Upper lobe of left lung (tissue), 6 donors: ENCODE data around the gene CEP295NL. TPM values are rescaled to one million over a fixed set of nuclear protein-coding genes. Genes with fewer than 3 reads are reported as not detected.
"Not testable (repeated sequence)": the region's sequence is repeated elsewhere in the genome, so short reads cannot be mapped to it uniquely, and the experiment has no call there.

Experiments used
- ATAC-seq, 2 donors: fragments of 200-7000 bp; cut with Tn5 transposase; one replicate each; pipeline ENCODE4 v1.9.1; 2022; ENCODE audit warnings: mild to moderate bottlenecking in 2 of 2, moderate library complexity in 2 of 2; ENCODE audit not compliant: low FRiP score in 2 of 2
- DNase-seq, 2 donors: peaks; one replicate each; pipeline ENCODE4 v3.0.0-alpha.2; 2019 to 2020
- H3K27ac ChIP-seq, 4 donors: fragments of 200-600 bp; sonication (generic); one replicate each; pipeline ENCODE4 v1.5.1; 2016 to 2019
- H3K27me3 ChIP-seq, 4 donors: fragments of 200-600 bp; sonication (generic); one replicate each; pipeline ENCODE4 v1.5.1; 2017 to 2019
- H3K36me3 ChIP-seq, 4 donors: fragments of 200-600 bp; sonication (generic); one replicate each; pipeline ENCODE4 v1.5.1; 2016 to 2019
- H3K4me1 ChIP-seq, 4 donors: fragments of 200-600 bp; sonication (generic); one replicate each; pipeline ENCODE4 v1.5.1; 2018 to 2019
- H3K4me3 ChIP-seq, 4 donors: fragments of 200-600 bp; sonication (generic); one replicate each; pipeline ENCODE4 v1.5.1; 2017 to 2019; ENCODE audit warnings: mild to moderate bottlenecking in 2 of 4, moderate library complexity in 1 of 4
- H3K9me3 ChIP-seq, 4 donors: fragments of 200-600 bp; sonication (generic); one replicate each; pipeline ENCODE4 v1.5.1; 2018 to 2019
- EP300 ChIP-seq, 4 donors: sonication (generic); formaldehyde crosslinking; IDR thresholded peaks; one replicate each; pipeline ENCODE4 v1.5.1; 2017; ENCODE audit warnings: antibody characterized with exemption in 4 of 4, control low read depth in 2 of 4
- POLR2A ChIP-seq, 4 donors: fragments of 450-650 bp; IDR thresholded peaks; one replicate each; pipeline ENCODE4 v1.5.1; 2016 to 2017; ENCODE audit warnings: antibody characterized with exemption in 4 of 4, mild to moderate bottlenecking in 2 of 4
- POLR2AphosphoS5 ChIP-seq, 2 donors: sonication (generic); formaldehyde crosslinking; IDR thresholded peaks; one replicate each; pipeline ENCODE4 v1.5.1; 2017; ENCODE audit warnings: antibody characterized with exemption in 2 of 2
- WGBS, 2 donors: methylation state at CpG; one replicate each; pipeline ENCODE4 v1.1.5; 2017 to 2018; 5-methylcytosine and 5-hydroxymethylcytosine counted together
- total RNA-seq, 6 donors: library from RNA; depleted of rRNA in 4 of 6; stranded (reverse); fragments of >200 nt in 4 of 6; gene quantifications; one replicate each; pipeline versions ENCODE4 v1.1.0 to v1.2.1, GENCODE V29; 2016 to 2021
- TF ChIP-seq, protein P1 (sequence below), 6 experiments: fragments of 450-650 bp in 4 of 6; fragments of 200-600 bp in 2 of 6; sonication (generic) in 2 of 6; IDR thresholded peaks; one replicate each; pipeline ENCODE4 v1.5.1; 2016 to 2019; ENCODE audit warnings: antibody characterized with exemption in 6 of 6
- donor health status: DM: no; HTN: no; CAD: no; lungs with moderate emphysema.
- donor health status: DM: no; HTN: yes; CAD: no; lungs with severe emphysema.

The CEP295NL gene
- total RNA-seq, 6 donors from 2014 or later = 2.6 to 61.8 (median 4.2) TPM

DNA sequence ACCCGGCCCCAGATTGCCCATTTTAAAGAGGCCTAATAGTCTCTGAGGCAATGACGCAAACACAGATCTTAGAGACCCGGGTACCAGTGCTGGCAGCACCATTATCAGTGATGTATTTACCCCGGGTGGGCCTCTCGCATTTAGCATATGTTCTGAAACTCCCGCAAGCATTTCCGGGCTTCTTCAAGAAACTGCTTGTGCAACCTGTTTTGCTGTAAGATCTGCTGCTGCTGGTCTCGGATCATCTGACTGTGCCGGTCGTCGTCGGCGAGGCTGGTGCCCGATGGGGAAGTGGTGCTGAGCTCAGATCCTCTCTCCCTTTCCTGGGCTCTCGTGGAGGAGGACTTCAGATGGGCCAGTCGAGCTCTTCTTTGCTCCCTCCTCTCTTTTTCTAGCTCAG lies 12.5 kb downstream of the CEP295NL start:
- Histone ChIP-seq H3K9me3 (no peaks in the 10 kb centered on the region), H3K4me1 (peaks cover 31 to 47% (median 42%) of the 10 kb centered on the region in 4 donors), H3K4me3 (no peak overlapping the region), H3K27ac (peak overlapping the region; percentile 78 to 82 (median 80)), H3K27me3 (no peaks in the 10 kb centered on the region), H3K36me3 (no peaks in the 10 kb centered on the region)
- TF ChIP-seq EP300 (IDR thresholded peaks at IDR 0.05) = no peak
- TF ChIP-seq, protein P1, sequence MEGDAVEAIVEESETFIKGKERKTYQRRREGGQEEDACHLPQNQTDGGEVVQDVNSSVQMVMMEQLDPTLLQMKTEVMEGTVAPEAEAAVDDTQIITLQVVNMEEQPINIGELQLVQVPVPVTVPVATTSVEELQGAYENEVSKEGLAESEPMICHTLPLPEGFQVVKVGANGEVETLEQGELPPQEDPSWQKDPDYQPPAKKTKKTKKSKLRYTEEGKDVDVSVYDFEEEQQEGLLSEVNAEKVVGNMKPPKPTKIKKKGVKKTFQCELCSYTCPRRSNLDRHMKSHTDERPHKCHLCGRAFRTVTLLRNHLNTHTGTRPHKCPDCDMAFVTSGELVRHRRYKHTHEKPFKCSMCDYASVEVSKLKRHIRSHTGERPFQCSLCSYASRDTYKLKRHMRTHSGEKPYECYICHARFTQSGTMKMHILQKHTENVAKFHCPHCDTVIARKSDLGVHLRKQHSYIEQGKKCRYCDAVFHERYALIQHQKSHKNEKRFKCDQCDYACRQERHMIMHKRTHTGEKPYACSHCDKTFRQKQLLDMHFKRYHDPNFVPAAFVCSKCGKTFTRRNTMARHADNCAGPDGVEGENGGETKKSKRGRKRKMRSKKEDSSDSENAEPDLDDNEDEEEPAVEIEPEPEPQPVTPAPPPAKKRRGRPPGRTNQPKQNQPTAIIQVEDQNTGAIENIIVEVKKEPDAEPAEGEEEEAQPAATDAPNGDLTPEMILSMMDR (IDR thresholded peaks at IDR 0.05) = no peak
- peak in 1 of 4 donors; percentile 53 for TF ChIP-seq POLR2A (IDR thresholded peaks at IDR 0.05)
- peak; percentile 21 to 44 for TF ChIP-seq POLR2AphosphoS5 (IDR thresholded peaks at IDR 0.05)
- ATAC-seq (peak in 1 of 2 donors; percentile 84), DNase-seq (peak; percentile 86 to 91)
- 63 to 76% methylated on average over 3 to 16 of the region's 16 CpGs for WGBS, 2 donors

- peak overlapping the region; percentile 70 to 82 (median 80) for H3K27ac ChIP-seq
- 75 to 80% methylated on average over 11 of the region's 11 CpGs for WGBS, 2 donors
- H3K27me3 ChIP-seq, H3K36me3 ChIP-seq, ATAC-seq, H3K9me3 ChIP-seq, H3K4me3 ChIP-seq, DNase-seq: not testable (repeated sequence)
- H3K4me1 ChIP-seq = peaks cover 32 to 46% (median 41%) of the 10 kb centered on the region in 4 donors
These were observed 12.9 kb downstream of the CEP295NL start for GRCh38 chr17:78890096-78890495.

DNA sequence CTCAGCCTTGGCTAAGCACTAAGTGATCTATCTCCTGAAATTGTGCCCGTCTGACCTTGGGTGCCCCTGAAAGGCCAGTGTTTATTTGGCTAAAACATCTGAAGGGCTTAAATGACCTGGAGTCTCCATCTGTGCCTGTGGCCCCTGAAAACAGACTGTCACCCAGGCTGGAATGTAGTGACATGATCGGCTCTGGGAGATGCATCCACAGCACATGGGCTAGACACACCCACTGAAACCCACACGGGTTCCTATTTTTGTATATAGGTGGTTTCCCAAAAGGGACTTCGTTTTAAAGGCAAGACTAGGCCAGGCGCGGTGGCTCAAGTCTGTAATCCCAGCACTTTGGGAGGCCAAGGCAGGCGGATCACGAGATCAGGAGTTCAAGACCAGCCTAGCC lies 13.5 kb downstream of the CEP295NL start:
- Histone ChIP-seq H3K27me3 (no peaks in the 10 kb centered on the region), H3K36me3 (no peaks in the 10 kb centered on the region), H3K4me3 (no peak overlapping the region), H3K27ac (peak overlapping the region; percentile 70 to 82 (median 80)), H3K4me1 (peaks cover 38 to 47% (median 43%) of the 10 kb centered on the region in 4 donors), H3K9me3 (no peaks in the 10 kb centered on the region)
- TF ChIP-seq EP300 (IDR thresholded peaks at IDR 0.05) (no peak), POLR2A (IDR thresholded peaks at IDR 0.05) (no peak)
- no peak for ATAC-seq
- DNase-seq = peak in 1 of 2 donors; percentile 55
- 68 to 86% methylated on average over 8 of the region's 8 CpGs for WGBS, 2 donors

DNA sequence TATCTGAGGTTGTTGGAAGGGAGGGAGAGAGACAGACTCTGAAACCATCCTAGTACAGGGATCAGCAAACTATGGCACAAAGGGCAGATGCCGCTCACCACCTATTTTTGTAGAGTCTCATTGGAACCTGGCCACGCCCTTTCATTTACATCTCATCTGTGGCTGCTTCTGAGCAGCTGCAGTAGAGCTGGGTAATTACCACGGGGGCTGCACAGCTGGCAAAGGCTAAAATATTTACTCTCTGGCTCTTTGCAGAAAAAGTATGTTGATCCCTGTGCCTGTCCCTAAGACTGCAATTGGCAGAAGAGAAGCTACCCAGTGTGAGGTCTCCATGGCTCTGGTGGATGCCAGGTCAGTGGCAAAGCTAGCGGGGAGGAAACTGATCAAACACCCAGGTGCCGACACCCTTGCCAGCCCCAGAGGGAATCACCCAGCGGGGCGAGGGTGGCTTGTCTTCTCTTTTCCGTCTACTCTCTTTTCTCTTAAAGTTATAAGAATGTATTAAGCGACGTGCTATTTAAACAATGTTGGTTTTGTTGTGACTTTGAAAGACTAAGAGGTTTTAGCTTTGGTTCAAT lies 14.0 kb downstream of the CEP295NL start:
- WGBS, 2 donors = 81 to 84% methylated on average over 10 of the region's 10 CpGs
- no peak for ATAC-seq

GRCh38 chr17:78886954-78887353 lies 16.0 kb downstream of the CEP295NL start:
- DNase-seq (no peak), ATAC-seq (no peak)
- no peaks in the 10 kb centered on the region for H3K36me3 ChIP-seq
- TF ChIP-seq POLR2AphosphoS5 (IDR thresholded peaks at IDR 0.05) = no peak
- TF ChIP-seq POLR2A (IDR thresholded peaks at IDR 0.05) = no peak
- TF ChIP-seq EP300 (IDR thresholded peaks at IDR 0.05) = no peak
- TF ChIP-seq, protein P1 (IDR thresholded peaks at IDR 0.05) = no peak
- WGBS, 2 donors = 94 to 96% methylated on average over 11 to 12 of the region's 12 CpGs
- no peak overlapping the region for H3K27ac ChIP-seq
- H3K9me3 ChIP-seq = no peaks in the 10 kb centered on the region
- no peak overlapping the region for H3K4me3 ChIP-seq
- H3K4me1 ChIP-seq = peaks cover 54 to 58% (median 55%) of the 10 kb centered on the region in 4 donors
- no peaks in the 10 kb centered on the region for H3K27me3 ChIP-seq

More for the DNA sequence above, 14.0 kb downstream of the CEP295NL start:
- Histone ChIP-seq H3K36me3 (no peaks in the 10 kb centered on the region), H3K27ac (peak overlapping the region; percentile 70 to 82 (median 80)), H3K9me3 (no peaks in the 10 kb centered on the region), H3K27me3 (no peaks in the 10 kb centered on the region), H3K4me1 (peaks cover 43 to 52% (median 48%) of the 10 kb centered on the region in 4 donors), H3K4me3 (no peak overlapping the region)
- no peak for TF ChIP-seq POLR2A (IDR thresholded peaks at IDR 0.05)
- TF ChIP-seq EP300 (IDR thresholded peaks at IDR 0.05) = no peak
- TF ChIP-seq, protein P1 (IDR thresholded peaks at IDR 0.05) = no peak
- no peak for TF ChIP-seq POLR2AphosphoS5 (IDR thresholded peaks at IDR 0.05)
- DNase-seq = no peak

- Histone ChIP-seq H3K4me1 (peaks cover 45 to 49% (median 47%) of the 10 kb centered on the region in 4 donors), H3K27me3 (no peaks in the 10 kb centered on the region), H3K36me3 (no peaks in the 10 kb centered on the region), H3K4me3 (no peak overlapping the region), H3K27ac (peak overlapping the region in 3 of 4 donors; percentile 87 to 91 (median 88)), H3K9me3 (no peaks in the 10 kb centered on the region)
- no peak for DNase-seq
- no peak for TF ChIP-seq POLR2AphosphoS5 (IDR thresholded peaks at IDR 0.05)
- no peak for TF ChIP-seq EP300 (IDR thresholded peaks at IDR 0.05)
- no peak for TF ChIP-seq POLR2A (IDR thresholded peaks at IDR 0.05)
- TF ChIP-seq, protein P1 (IDR thresholded peaks at IDR 0.05) = no peak
- WGBS, 2 donors = 80 to 82% methylated on average over 1 to 8 of the region's 8 CpGs
- no peak for ATAC-seq
These were observed 17.0 kb downstream of the CEP295NL start for GRCh38 chr17:78885956-78886355.
